ENCODE measurements around the gene NFIB. TPM values are rescaled to one million over a fixed set of nuclear protein-coding genes. Genes with fewer than 3 reads are reported as not detected.

The NFIB gene
- total RNA-seq, 1 experiment from 2014 or later = 11.3 TPM

GRCh38 chr9:14107495-14107894, 206.4 kb downstream of the NFIB start:
- DNase-seq (ENCODE audit: low spot score) = no peak

DNA sequence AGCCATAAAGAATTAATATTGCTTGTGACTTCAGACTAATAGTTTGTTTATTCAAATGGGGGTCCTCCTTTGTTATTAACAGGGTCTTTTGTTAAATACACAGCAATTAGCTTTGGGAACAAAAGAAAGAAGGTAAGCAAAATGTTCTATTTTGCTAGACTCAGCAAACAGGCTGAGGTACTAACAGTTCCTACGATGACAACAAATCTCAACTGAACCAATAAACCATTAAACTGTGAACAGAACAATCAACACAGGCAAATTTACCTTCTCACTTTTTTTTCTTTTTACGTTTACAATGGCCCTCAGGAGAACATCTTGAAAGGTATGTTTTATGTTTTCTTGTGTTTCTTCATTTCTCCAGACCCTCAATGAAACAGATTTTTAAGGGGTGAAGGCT, 207.2 kb downstream of the NFIB start:
- no peak for DNase-seq (ENCODE audit: low spot score)

DNA sequence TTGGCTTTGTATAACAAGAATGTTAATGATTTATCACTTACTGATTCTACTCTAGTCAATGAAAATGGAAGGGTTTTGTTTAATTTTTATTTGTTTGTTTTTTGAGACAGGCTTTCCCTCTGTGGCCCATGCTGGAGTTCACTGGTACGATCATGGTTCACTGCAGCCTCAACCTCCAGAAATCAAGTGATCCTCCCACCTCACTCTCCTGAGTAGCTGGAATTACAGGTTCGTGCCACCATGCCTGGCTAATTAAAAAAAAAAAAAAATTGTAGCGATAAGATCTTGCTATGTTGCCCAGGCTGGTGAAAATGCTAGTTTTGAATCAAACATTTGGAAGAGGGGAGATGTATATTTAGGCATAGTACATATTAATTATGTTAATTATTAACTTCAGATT, 209.4 kb downstream of the NFIB start:
- no peak for DNase-seq (ENCODE audit: low spot score)

- DNase-seq (ENCODE audit: low spot score) = no peak
These were observed 210.8 kb downstream of the NFIB start for GRCh38 chr9:14103115-14103514.

- no peak for DNase-seq (ENCODE audit: low spot score)
These were observed 214.2 kb downstream of the NFIB start for GRCh38 chr9:14099737-14100136.

GRCh38 chr9:14098486-14099180, 215.3 kb downstream of the NFIB start:
- DNase-seq (ENCODE audit: low spot score) = no peak

GRCh38 chr9:14097666-14098415, 216.1 kb downstream of the NFIB start:
- DNase-seq (ENCODE audit: low spot score) = peak; percentile 75

GRCh38 chr9:14097215-14097614, 216.7 kb downstream of the NFIB start:
- peak; percentile 66 for DNase-seq (ENCODE audit: low spot score)

- peak; percentile 90 for DNase-seq (ENCODE audit: low spot score)
These were observed 217.6 kb downstream of the NFIB start for GRCh38 chr9:14096258-14096922.

DNA sequence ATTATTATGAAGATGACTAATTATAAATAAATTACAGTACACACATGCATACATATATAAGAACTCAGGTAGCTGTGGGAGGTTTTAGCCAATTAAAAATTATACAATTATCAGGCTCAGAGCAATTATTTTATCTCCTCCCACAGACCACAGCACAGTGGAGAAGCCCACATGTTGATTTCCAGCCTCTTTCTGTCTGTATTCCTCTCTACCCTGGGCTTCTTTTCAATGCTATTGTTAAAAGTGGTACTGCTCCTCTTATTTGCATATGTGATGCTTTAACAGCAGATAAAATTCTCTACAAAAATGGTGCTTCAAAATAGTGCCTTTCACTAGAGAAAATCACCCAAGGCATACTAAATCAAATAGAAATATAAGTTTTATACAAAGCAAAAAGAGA, 218.7 kb downstream of the NFIB start:
- DNase-seq (ENCODE audit: low spot score) = no peak

- no peak for DNase-seq (ENCODE audit: low spot score)
These were observed 219.4 kb downstream of the NFIB start for GRCh38 chr9:14094491-14094890.

DNA sequence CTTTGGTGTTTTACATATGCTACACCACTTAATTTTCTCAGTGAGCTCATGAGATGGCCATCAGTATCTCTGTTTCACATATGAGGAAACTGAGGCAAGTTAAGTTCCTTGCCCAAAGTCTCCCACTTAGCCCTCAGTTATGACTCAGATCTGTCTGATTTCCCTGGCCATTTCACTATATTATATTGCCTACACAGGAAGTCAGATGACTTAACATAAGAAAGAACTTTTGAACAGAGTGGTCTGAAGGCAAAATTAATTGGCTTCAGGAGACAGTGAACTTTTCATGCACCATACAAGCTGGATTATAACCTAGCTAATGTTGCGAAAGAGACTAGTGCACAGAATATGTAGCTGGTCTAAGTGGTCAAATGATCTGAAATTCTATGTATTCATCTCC, 221.6 kb downstream of the NFIB start:
- no peak for DNase-seq (ENCODE audit: low spot score)

DNA sequence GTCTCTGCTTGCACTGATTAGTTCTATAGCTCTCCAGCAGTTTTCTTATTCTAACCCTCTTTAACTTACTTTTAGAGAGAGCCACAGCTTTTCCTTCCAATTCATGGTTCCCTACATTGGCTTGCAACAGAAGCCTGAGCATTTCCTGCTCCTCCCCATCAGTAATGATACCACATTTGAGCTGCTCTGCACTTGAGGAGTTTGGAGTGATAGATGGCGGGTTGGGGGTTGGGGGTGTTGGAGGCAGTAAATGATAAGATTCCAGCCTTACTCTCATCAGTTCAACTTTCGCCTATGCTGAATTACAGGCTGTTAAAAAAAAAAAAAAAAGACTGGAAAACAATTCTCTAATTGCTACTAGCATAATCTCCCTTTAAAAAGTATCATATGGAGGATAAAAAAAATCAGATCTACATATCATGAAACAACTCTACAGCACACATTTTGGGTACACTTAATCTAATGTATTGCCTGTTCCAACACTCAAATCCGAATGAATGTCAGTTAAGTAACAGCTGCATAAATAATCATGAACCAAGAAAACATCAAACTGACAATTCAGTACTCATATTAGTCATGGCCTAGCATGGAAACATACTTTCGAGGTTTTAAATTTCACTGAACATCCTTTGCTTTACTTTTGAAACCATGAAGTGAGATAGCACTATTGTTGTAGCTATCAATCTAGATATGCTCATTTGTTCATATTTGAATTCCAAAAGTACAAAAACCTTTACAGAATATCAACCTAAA, 224.7 kb downstream of the NFIB start:
- DNase-seq (ENCODE audit: low spot score) = no peak

DNA sequence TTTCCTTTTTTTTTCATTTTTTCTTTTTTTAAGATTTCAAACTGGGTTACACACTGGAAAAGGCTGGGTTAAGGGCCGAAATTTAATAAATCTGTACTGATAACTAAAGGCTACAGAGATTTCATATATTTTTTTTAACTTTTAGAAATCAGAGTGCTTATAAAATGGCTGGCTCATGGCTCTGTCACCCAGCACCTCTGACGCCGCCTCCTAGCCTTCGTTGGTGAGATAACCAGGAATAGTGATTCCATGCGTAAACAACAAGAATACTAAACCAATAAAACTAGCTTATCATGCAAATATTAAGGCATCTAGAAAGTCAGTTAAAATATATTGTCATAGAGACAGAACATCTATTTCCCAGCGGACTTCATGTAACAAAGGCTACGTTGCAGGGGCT, 226.4 kb downstream of the NFIB start:
- DNase-seq (ENCODE audit: low spot score) = no peak

DNA sequence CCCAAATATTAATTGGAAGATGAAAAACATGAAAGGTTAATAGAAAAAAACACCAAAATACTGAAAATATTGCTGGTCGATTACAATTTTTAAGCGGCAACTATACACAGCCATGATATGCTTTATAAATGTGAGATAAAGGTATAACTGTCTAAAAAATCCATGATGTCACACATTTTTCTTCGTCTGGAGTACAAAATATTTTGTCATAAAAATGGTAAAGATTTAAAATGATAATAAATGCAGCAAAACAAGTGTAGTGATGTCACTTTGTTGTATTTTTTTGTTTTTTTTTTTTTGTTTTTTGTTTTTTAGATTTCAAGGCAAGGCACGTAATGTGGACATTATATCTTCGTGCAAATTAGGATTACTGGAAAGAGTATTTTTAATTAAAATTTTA, 227.4 kb downstream of the NFIB start:
- no peak for DNase-seq (ENCODE audit: low spot score)

DNA sequence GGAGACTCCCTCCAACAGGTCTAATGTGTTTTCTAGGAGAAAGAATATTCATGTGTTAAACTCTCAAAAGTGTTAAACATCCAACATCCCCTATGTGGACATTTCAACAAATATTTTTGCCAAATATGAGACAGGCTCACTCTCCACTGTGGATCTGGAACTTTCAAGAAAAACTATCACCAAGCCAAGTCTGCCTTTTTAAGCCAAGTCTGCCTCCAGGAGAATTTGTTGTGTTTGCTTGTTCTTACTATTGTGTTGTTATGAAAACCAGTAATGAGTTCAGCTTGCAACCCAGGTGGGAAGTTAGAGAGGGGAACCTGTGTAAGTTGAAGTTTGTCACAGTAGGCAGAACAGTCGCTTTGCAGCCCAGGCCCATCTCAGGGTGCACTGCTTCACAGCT, 228.1 kb downstream of the NFIB start:
- DNase-seq (ENCODE audit: low spot score) = no peak

- no peak for DNase-seq (ENCODE audit: low spot score)
These were observed 229.1 kb downstream of the NFIB start for GRCh38 chr9:14084867-14085266.

- no peak for DNase-seq (ENCODE audit: low spot score)
These were observed 230.6 kb downstream of the NFIB start for GRCh38 chr9:14083366-14083765.

DNA sequence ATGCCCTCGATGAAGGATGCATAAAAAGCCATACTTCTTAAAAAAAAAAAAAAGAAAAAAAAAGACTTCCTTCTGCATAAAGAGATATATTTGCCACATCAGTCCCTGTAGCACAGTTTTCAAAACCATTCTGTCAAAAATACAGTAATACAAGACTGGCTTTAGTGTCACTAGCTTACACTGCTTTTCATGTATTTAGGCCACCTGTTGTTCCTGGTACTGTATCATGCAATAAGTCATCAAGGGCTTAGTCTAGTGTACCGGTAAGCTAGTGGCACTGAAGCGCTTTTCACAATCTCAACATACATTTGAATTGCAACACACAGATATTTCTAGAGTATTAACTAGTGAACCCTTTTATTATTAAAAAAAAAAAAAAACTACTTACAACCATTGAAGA, 231.2 kb downstream of the NFIB start:
- no peak for DNase-seq (ENCODE audit: low spot score)

GRCh38 chr9:14081745-14082144, 232.2 kb downstream of the NFIB start:
- no peak for DNase-seq (ENCODE audit: low spot score)

- peak; percentile 87 for DNase-seq (ENCODE audit: low spot score)
These were observed 232.9 kb downstream of the NFIB start for GRCh38 chr9:14080959-14081542.

GRCh38 chr9:14079440-14079839, 234.5 kb downstream of the NFIB start:
- no peak for DNase-seq (ENCODE audit: low spot score)

Measured in H4 (cell line).